PC-3 (cell line): ENCODE results near the gene CBX2. TPM values are rescaled to one million over a fixed set of nuclear protein-coding genes. Genes with fewer than 3 reads are reported as not detected.

Experiments used
- ATAC-seq: fragments of 200-7000 bp; cut with Tn5 transposase; 2 replicates; pipeline ENCODE4 v1.9.1; 2020; ENCODE audit warnings: mild to moderate bottlenecking, moderate library complexity
- BruUV-seq: library from RNA; stranded (reverse); fragments of 400-500 nt; replicated peaks from 2 replicates; lab custom pipeline; 2021; lab: Mats Ljungman, UMichigan
- CTCF ChIA-PET: fragments of 300-600 bp; sonication (Branson Sonifier 250); formaldehyde crosslinking; loops from one replicate; lab custom pipeline; 2022; ENCODE audit warnings: antibody characterized with exemption; lab: Charles Lee
- POLR2A ChIA-PET: fragments of 300-600 bp; sonication (Branson Sonifier 250); formaldehyde crosslinking; loops from one replicate; lab custom pipeline; 2022; ENCODE audit warnings: antibody characterized with exemption; ENCODE audit not compliant: unreplicated experiment; lab: Charles Lee
- DNase-seq: peaks from one replicate; pipeline ENCODE4 v3.0.0-alpha.2; 2015
- H2AFZ ChIP-seq: fragments of 300-600 bp; sonication (generic); 2 replicates; pipeline ENCODE4 v1.6.0; 2016; ENCODE audit warnings: antibody characterized with exemption, low read length
- H3F3A ChIP-seq: fragments of 300-600 bp; sonication (generic); one replicate; pipeline ENCODE4 v1.6.0; 2017; ENCODE audit warnings: antibody characterized with exemption, low read length, control low read depth, mild to moderate bottlenecking; ENCODE audit not compliant: unreplicated experiment
- H3K27ac ChIP-seq: fragments of 300-600 bp; sonication (generic); 2 replicates; pipeline ENCODE4 v1.5.1; 2016; ENCODE audit warnings: mild to moderate bottlenecking, low read length
- H3K27me3 ChIP-seq: fragments of 300-600 bp; sonication (generic); 2 replicates; pipeline ENCODE4 v1.6.1; 2016; ENCODE audit warnings: low read length, mixed read lengths
- H3K36me3 ChIP-seq: fragments of 300-600 bp; sonication (generic); 2 replicates; pipeline ENCODE4 v1.6.1; 2016; ENCODE audit warnings: low read depth, mixed run types, low read length, mixed read lengths
- H3K4me1 ChIP-seq: fragments of 300-600 bp; sonication (generic); 2 replicates; pipeline ENCODE4 v1.5.1; 2016; ENCODE audit warnings: low read length; ENCODE audit not compliant: insufficient read depth
- H3K4me2 ChIP-seq: fragments of 300-600 bp; sonication (generic); 2 replicates; pipeline ENCODE4 v1.6.0; 2016; ENCODE audit warnings: low read length
- H3K4me3 ChIP-seq: fragments of 300-600 bp; sonication (generic); 2 replicates; pipeline ENCODE4 v1.5.1; 2016; ENCODE audit warnings: mild to moderate bottlenecking, low read length, mixed read lengths
- H3K79me2 ChIP-seq: fragments of 300-600 bp; sonication (generic); 2 replicates; pipeline ENCODE4 v1.6.1; 2017; ENCODE audit warnings: low read length, mixed read lengths
- H3K9ac ChIP-seq: fragments of 300-600 bp; sonication (generic); 2 replicates; pipeline ENCODE4 v1.6.0; 2016; ENCODE audit warnings: mild to moderate bottlenecking, low read length
- H3K9me2 ChIP-seq: fragments of 300-600 bp; sonication (generic); replicated peaks from 2 replicates; pipeline ENCODE4 v1.6.1; 2016; ENCODE audit warnings: mixed run types, low read length, mixed read lengths
- H3K9me3 ChIP-seq: fragments of 300-600 bp; sonication (generic); 2 replicates; pipeline ENCODE4 v1.6.1; 2016; ENCODE audit warnings: low read length, mixed read lengths
- H4K20me1 ChIP-seq: fragments of 300-600 bp; sonication (generic); 2 replicates; pipeline ENCODE4 v1.6.1; 2016; ENCODE audit warnings: low read length, mixed read lengths
- CTCF ChIP-seq: fragments of 300-600 bp; sonication (generic); conservative IDR thresholded peaks from 2 replicates; pipeline ENCODE4 v1.5.1; 2017; ENCODE audit warnings: antibody characterized with exemption, low read depth, mild to moderate bottlenecking, low read length
- EZH2 ChIP-seq: fragments of 300-600 bp; sonication (generic); IDR thresholded peaks from one replicate; pipeline ENCODE4 v1.6.1; 2017; ENCODE audit warnings: antibody characterized with exemption, mild to moderate bottlenecking, low read length; ENCODE audit not compliant: unreplicated experiment
- EZH2phosphoT487 ChIP-seq: fragments of 300-600 bp; sonication (generic); IDR thresholded peaks from 2 replicates; pipeline ENCODE4 v1.6.1; 2018; ENCODE audit warnings: mild to moderate bottlenecking, antibody characterized with exemption, low read length, borderline replicate concordance
- intact Hi-C: fragments of 100-400 bp; cut with micrococcal nuclease; formaldehyde crosslinking; loops from 2 replicates; pipeline ENCODE4 v1.9.0; 2023
- total RNA-seq: library from RNA; depleted of rRNA; stranded (reverse); fragments of >200 nt; gene quantifications from 2 replicates; pipeline ENCODE4 v1.2.3, GENCODE V29; 2014

The CBX2 gene
- total RNA-seq, 1 experiment from 2014 or later = 39.2 TPM

GRCh38 chr17:79814974-79815835, 37.3 kb downstream of the CBX2 start:
- H4K20me1 ChIP-seq = no peaks in the 10 kb centered on the region
- ChIA-PET POLR2A (no interaction called here), CTCF (no interaction called here)
- peaks cover 29% of the 10 kb centered on the region for H3K4me1 ChIP-seq
- no peak for TF ChIP-seq CTCF
- TF ChIP-seq EZH2 = no peak
- TF ChIP-seq EZH2phosphoT487 = no peak
- peak; percentile 6; the same call in 1 of the 2 replicates for ATAC-seq
- no TSS peak for BruUV-seq
- H3K79me2 ChIP-seq = no peaks in the 10 kb centered on the region
- H3K9me2 ChIP-seq = no peaks in the 10 kb centered on the region
- no peaks in the 10 kb centered on the region for H3K9me3 ChIP-seq
- H3K27me3 ChIP-seq = peaks cover 21% of the 10 kb centered on the region
- H3F3A ChIP-seq = no peaks in the 10 kb centered on the region
- H3K4me3 ChIP-seq = peak overlapping the region; percentile 56
- H3K4me2 ChIP-seq = peak overlapping the region; percentile 80
- no peak overlapping the region for H3K27ac ChIP-seq
- peak overlapping the region; percentile 67 for H2AFZ ChIP-seq
- no peaks in the 10 kb centered on the region for H3K36me3 ChIP-seq
- H3K9ac ChIP-seq = peak overlapping the region; percentile 28
- intact Hi-C loops = no loop called here
- peak; percentile 70 for DNase-seq

- H3F3A ChIP-seq = no peaks in the 10 kb centered on the region
- no peaks in the 10 kb centered on the region for H3K79me2 ChIP-seq
- CTCF ChIA-PET = interaction anchor here (0.6 kb wide), 1 partner anchor 1097 kb away, joined by 8 read pairs; no protein-coding TSS in a partner anchor
- H4K20me1 ChIP-seq = no peaks in the 10 kb centered on the region
- intact Hi-C loops = no loop called here
- no peak overlapping the region for H3K4me3 ChIP-seq
- H3K9me3 ChIP-seq = no peaks in the 10 kb centered on the region
- no peak overlapping the region for H3K9ac ChIP-seq
- DNase-seq (no peak), ATAC-seq (no peak)
- H3K4me1 ChIP-seq = peaks cover 27% of the 10 kb centered on the region
- H3K27ac ChIP-seq = no peak overlapping the region
- H3K4me2 ChIP-seq = no peak overlapping the region
- no peak overlapping the region for H2AFZ ChIP-seq
- POLR2A ChIA-PET = no interaction called here
- TF ChIP-seq CTCF (no peak), EZH2phosphoT487 (no peak), EZH2 (no peak)
- no peaks in the 10 kb centered on the region for H3K36me3 ChIP-seq
- peaks cover 15% of the 10 kb centered on the region for H3K27me3 ChIP-seq
- no peaks in the 10 kb centered on the region for H3K9me2 ChIP-seq
- BruUV-seq = no TSS peak
These were observed 38.0 kb downstream of the CBX2 start for GRCh38 chr17:79815836-79816461.
